Measurements from ENCODE around the gene CYTH4. TPM values are rescaled to one million over a fixed set of nuclear protein-coding genes. Genes with fewer than 3 reads are reported as not detected.

CYTH4 gene
- total RNA-seq, 2 experiments from 2014 or later: 20.6 to 28.1 TPM

DNA sequence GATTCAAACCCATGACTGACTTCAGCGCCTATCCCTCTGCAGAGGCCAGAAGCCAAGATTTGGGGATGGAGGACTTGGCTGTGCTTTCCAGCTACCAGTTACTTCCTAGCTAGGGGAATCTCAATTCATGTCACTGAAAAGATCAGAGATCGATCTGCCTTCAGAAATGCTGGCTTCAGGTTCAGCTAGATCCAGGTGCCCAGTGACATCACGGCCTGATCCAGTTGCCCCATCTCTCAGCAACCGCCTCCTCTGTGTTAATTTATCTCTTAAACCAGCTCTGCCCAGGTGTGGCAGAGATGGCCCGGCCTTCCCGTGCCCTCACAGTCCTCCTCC is 24.2 kb downstream of the CYTH4 start:
- no TSS peak for BruUV-seq (replicated peaks)
- Histone ChIP-seq H3K36me3 (ENCODE audit: insufficient read depth, low read length) (peaks cover 8% of the 10 kb centered on the region; the same call in 1 of the 2 replicates), H3K9me3 (ENCODE audit: low read length) (no peaks in the 10 kb centered on the region), H2AFZ (ENCODE audit: low read length) (peak overlapping the region; percentile 8; the same call in 1 of the 2 replicates), H3K9me2 (ENCODE audit: insufficient read depth, low read length) (no peaks in the 10 kb centered on the region), H3K4me3 (ENCODE audit: low read depth, low read length, poor library complexity, severe bottlenecking) (no peak overlapping the region), H3K4me2 (ENCODE audit: low read length) (peak overlapping the region; percentile 72), H3K27ac (ENCODE audit: low read depth, low read length, poor library complexity, severe bottlenecking) (peak overlapping the region; percentile 91), H4K20me1 (ENCODE audit: insufficient read depth, low read length) (no peaks in the 10 kb centered on the region), H3K79me2 (ENCODE audit: insufficient read depth, low read depth, low read length) (no peaks in the 10 kb centered on the region), H3K4me1 (ENCODE audit: insufficient read depth, low read length, poor library complexity, severe bottlenecking) (peaks cover 49% of the 10 kb centered on the region)
- DNase-seq (ENCODE audit: low spot score): no peak
- intact Hi-C loops (cut with micrococcal nuclease; ENCODE audit: unreplicated experiment): no loop called here
- TF ChIP-seq, protein P1, sequence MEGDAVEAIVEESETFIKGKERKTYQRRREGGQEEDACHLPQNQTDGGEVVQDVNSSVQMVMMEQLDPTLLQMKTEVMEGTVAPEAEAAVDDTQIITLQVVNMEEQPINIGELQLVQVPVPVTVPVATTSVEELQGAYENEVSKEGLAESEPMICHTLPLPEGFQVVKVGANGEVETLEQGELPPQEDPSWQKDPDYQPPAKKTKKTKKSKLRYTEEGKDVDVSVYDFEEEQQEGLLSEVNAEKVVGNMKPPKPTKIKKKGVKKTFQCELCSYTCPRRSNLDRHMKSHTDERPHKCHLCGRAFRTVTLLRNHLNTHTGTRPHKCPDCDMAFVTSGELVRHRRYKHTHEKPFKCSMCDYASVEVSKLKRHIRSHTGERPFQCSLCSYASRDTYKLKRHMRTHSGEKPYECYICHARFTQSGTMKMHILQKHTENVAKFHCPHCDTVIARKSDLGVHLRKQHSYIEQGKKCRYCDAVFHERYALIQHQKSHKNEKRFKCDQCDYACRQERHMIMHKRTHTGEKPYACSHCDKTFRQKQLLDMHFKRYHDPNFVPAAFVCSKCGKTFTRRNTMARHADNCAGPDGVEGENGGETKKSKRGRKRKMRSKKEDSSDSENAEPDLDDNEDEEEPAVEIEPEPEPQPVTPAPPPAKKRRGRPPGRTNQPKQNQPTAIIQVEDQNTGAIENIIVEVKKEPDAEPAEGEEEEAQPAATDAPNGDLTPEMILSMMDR (conservative IDR thresholded peaks at IDR 0.05; ENCODE audit: low read length): no peak
- no peak for TF ChIP-seq EZH2phosphoT487 (IDR thresholded peaks at IDR 0.05; ENCODE audit: borderline replicate concordance, low read depth, low read length)
- ChIA-PET CTCF (ENCODE audit: unreplicated experiment) (interaction anchor here (0.5 kb wide), 1 partner anchor 22 kb away, joined by 4 read pairs; no protein-coding TSS in a partner anchor), POLR2A (interaction anchor here (1.0 kb wide), 1 partner anchor 22 kb away, joined by 5 read pairs; no protein-coding TSS in a partner anchor)

DNA sequence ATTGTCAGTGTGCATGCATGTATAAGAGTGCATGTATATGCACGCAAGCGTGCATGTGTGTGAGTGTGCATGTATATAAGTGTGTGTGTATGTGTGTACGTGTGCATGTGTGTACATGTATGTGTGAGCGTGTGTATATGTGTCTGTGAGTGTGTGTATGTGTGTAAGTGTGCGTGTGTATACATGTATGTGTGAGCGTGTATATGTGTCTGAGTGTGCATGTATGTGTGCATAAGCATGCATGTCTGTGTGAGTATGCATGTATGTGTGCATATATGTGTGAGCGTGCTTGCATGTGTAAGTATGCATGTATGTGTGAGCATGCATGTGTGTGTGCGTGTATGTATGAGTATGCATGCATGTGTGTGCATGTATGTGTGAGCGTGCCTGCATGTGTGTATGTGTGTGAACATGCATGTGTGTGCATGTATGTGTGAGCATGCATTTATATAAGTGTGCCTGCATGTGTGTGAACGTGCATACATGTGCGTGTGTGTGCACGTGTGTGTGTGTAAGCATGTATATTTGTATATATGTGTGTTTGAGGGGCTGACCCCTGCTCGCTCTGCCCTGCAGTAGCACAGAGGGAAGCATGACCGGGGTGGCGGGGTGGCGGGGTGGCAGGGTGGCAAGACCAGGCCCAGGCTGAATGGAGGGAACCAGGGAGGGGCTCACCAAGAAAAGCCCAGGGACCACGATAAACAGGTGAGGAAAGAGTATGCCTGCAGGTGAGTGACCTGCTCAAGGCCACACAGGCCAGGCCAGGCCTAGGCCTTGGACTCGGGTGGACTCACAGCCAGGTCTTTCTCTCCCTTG is 26.3 kb downstream of the CYTH4 start:
- CTCF ChIA-PET (ENCODE audit: unreplicated experiment): interaction anchor here (2.5 kb wide), 1 partner anchor 49 kb away, joined by 9 read pairs; no protein-coding TSS in a partner anchor
- peak overlapping the region; percentile 34 for H3K4me3 ChIP-seq (ENCODE audit: low read depth, low read length, poor library complexity, severe bottlenecking)
- TF ChIP-seq, protein P1 (conservative IDR thresholded peaks at IDR 0.05; ENCODE audit: low read length): no peak
- H3K36me3 ChIP-seq (ENCODE audit: insufficient read depth, low read length): peaks cover 8% of the 10 kb centered on the region; the same call in 1 of the 2 replicates
- no peaks in the 10 kb centered on the region for H3K79me2 ChIP-seq (ENCODE audit: insufficient read depth, low read depth, low read length)
- no peak for DNase-seq (ENCODE audit: low spot score)
- H3K9me3 ChIP-seq (ENCODE audit: low read length): no peaks in the 10 kb centered on the region
- POLR2A ChIA-PET: interaction anchor here (1.5 to 1.6 kb wide), 3 partner anchors 25 to 41 kb away, joined by 4 to 7 read pairs (median 4); no protein-coding TSS in a partner anchor
- peak overlapping the region; percentile 72 for H3K4me2 ChIP-seq (ENCODE audit: low read length)
- no peak overlapping the region for H2AFZ ChIP-seq (ENCODE audit: low read length)
- BruUV-seq (replicated peaks): no TSS peak
- no peaks in the 10 kb centered on the region for H4K20me1 ChIP-seq (ENCODE audit: insufficient read depth, low read length)
- peak overlapping the region; percentile 91 for H3K27ac ChIP-seq (ENCODE audit: low read depth, low read length, poor library complexity, severe bottlenecking)
- peaks cover 49% of the 10 kb centered on the region for H3K4me1 ChIP-seq (ENCODE audit: insufficient read depth, low read length, poor library complexity, severe bottlenecking)
- intact Hi-C loops (cut with micrococcal nuclease; ENCODE audit: unreplicated experiment): no loop called here
- H3K9me2 ChIP-seq (ENCODE audit: insufficient read depth, low read length): no peaks in the 10 kb centered on the region

All from OCI-LY7 (cell line).